Spleen (tissue), 11 donors: ENCODE data around the gene PLEKHN1. TPM values are rescaled to one million over a fixed set of nuclear protein-coding genes. Genes with fewer than 3 reads are reported as not detected.

Experiments
- DNase-seq: peaks from one replicate; pipeline ENCODE4 v3.0.0-alpha.2; 2020
- H3K27ac ChIP-seq, 8 donors: fragments of 200-600 bp; sonication (generic) in 7 of 8; 1 replicate in 4 of 8; 2 replicates in 4 of 8; pipeline versions ENCODE4 v1.5.0 to v1.8.0; 2016 to 2021; ENCODE audit warnings: inconsistent platforms in 4 of 8, mild to moderate bottlenecking in 4 of 8, moderate library complexity in 1 of 8
- H3K27me3 ChIP-seq, 7 donors: fragments of 200-600 bp; sonication (generic) in 6 of 7; replicated peaks in 1 of 7; 1 replicate in 4 of 7; 2 replicates in 3 of 7; pipeline versions ENCODE4 v1.5.0 to v1.8.0; 2016 to 2021; ENCODE audit warnings: inconsistent platforms in 3 of 7, mild to moderate bottlenecking in 1 of 7
- H3K36me3 ChIP-seq, 6 donors: fragments of 200-600 bp; sonication (generic) in 5 of 6; 1 replicate in 4 of 6; 2 replicates in 2 of 6; pipeline versions ENCODE4 v1.5.0 to v1.8.0; 2016 to 2021; ENCODE audit warnings: inconsistent platforms in 2 of 6
- H3K4me1 ChIP-seq, 6 donors: fragments of 200-600 bp; sonication (generic) in 5 of 6; 1 replicate in 3 of 6; 2 replicates in 3 of 6; pipeline versions ENCODE4 v1.5.0 to v1.8.0; 2016 to 2021; ENCODE audit warnings: inconsistent platforms in 3 of 6
- H3K4me3 ChIP-seq, 8 donors: fragments of 200-600 bp; sonication (generic) in 7 of 8; 1 replicate in 4 of 8; 2 replicates in 4 of 8; pipeline versions ENCODE4 v1.5.0 to v1.8.0; 2016 to 2021; ENCODE audit warnings: inconsistent platforms in 4 of 8, mild to moderate bottlenecking in 4 of 8, moderate library complexity in 2 of 8
- H3K9me3 ChIP-seq, 8 donors: fragments of 200-600 bp; sonication (generic) in 7 of 8; 1 replicate in 4 of 8; 2 replicates in 4 of 8; pipeline versions ENCODE4 v1.5.0 to v1.8.0; 2016 to 2021; ENCODE audit warnings: inconsistent platforms in 4 of 8
- CTCF ChIP-seq, 11 experiments: fragments of 200-600 bp in 7 of 11; fragments of 450-650 bp in 4 of 11; sonication (generic) in 4 of 11; IDR thresholded peaks in 8 of 11; conservative IDR thresholded peaks in 3 of 11; 1 replicate in 7 of 11; 2 replicates in 4 of 11; pipeline versions ENCODE4 v1.4.0 to v1.8.0; 2016 to 2021; ENCODE audit warnings: antibody characterized with exemption in 11 of 11, inconsistent platforms in 4 of 11, mild to moderate bottlenecking in 1 of 11
- POLR2A ChIP-seq, 3 donors: fragments of 450-650 bp; IDR thresholded peaks; one replicate each; pipeline ENCODE4 v1.5.1; 2017; ENCODE audit warnings: antibody characterized with exemption in 3 of 3, mild to moderate bottlenecking in 1 of 3
- POLR2AphosphoS5 ChIP-seq, 3 donors: sonication (generic); formaldehyde crosslinking; IDR thresholded peaks; one replicate each; pipeline ENCODE4 v1.5.1; 2017; ENCODE audit warnings: antibody characterized with exemption in 3 of 3
- WGBS, 5 donors: extraction: QIAGEN DNeasy Blood & Tissue Kit in 3 of 5; methylation state at CpG; one replicate each; pipeline versions ENCODE4 v1.1.5 to v1.1.7; 2013 to 2018; 5-methylcytosine and 5-hydroxymethylcytosine counted together
- intact Hi-C: fragments of 100-400 bp; cut with DNase I; formaldehyde crosslinking; loops from one replicate; pipeline ENCODE4 v1.15.0; 2023; ENCODE audit warnings: low total_unique reads
- polyA plus RNA-seq, 3 donors: library from polyadenylated mRNA; stranded (reverse); fragments of 200-250 nt; gene quantifications; one replicate each; pipeline ENCODE4 v1.2.1, GENCODE V29; 2013
- total RNA-seq, 7 donors: library from RNA; depleted of rRNA in 3 of 7; stranded (reverse); fragments of >200 nt in 3 of 7; fragmentation: NEBNext Ultra II Directional in 4 of 7; extraction: Animal tissue kit (Norgen Biotek cat#: 25700) in 4 of 7; gene quantifications; one replicate each; pipeline versions ENCODE4 v1.1.0 to v1.2.1, GENCODE V29; 2016 to 2021
- donor health status: healthy with polysubstance abuse.
- donor health status: DM: no; HTN: no; CAD: no; lungs with moderate emphysema.
- donor health status: DM: no; HTN: no; CAD: no.
- donor health status: Bipolar disorder and iron deficiency.
- donor health status: healthy.
- donor health status: DM: no; HTN: no; CAD: no.
- donor health status: DM: yes; HTN: yes; CAD: no.

Gene PLEKHN1
- total and polyA plus RNA-seq, 10 donors: 0.17 to 2.2 (median 0.95) TPM

GRCh38 chr1:921011-921837, 45.1 kb upstream of the PLEKHN1 start:
- TF ChIP-seq CTCF (IDR thresholded peaks at IDR 0.05 in 8 of 11, conservative IDR thresholded peaks at IDR 0.05 in 3 of 11) (peak in 9 of 11 experiments; percentile 25 to 72 (median 52)), POLR2AphosphoS5 (IDR thresholded peaks at IDR 0.05) (peak in 2 of 3 donors; percentile 46 to 66), POLR2A (IDR thresholded peaks at IDR 0.05) (no peak)
- Histone ChIP-seq H3K4me1 (peaks cover 21 to 81% (median 53%) of the 10 kb centered on the region in 6 donors), H3K4me3 (peak overlapping the region in 1 of 8 donors; percentile 34), H3K27me3 (peaks cover 0 to 100% (median 78%) of the 10 kb centered on the region in 7 donors), H3K27ac (no peak overlapping the region), H3K9me3 (no peaks in the 10 kb centered on the region), H3K36me3 (no peaks in the 10 kb centered on the region)
- no peak for DNase-seq
- WGBS, 5 donors: 26 to 37% (median 31%) methylated on average over 28 to 38 of the region's 38 CpGs
- intact Hi-C loops: no loop called here

GRCh38 chr1:923131-923990, 42.9 kb upstream of the PLEKHN1 start, which contains the start of gene SAMD11:
SAMD11 (plus strand) TSS chr1:923923; CDS start chr1:924432, 509 bp downstream.
- Histone ChIP-seq H3K4me3 (peak within 1 kb of the TSS; percentile 22 to 75 (median 53)), H3K4me1 (peaks cover 21 to 70% (median 51%) of the 10 kb centered on the region in 6 donors), H3K27ac (peak within 1 kb of the TSS in 4 of 8 donors; percentile 28 to 80 (median 62)), H3K27me3 (peaks cover 0 to 100% (median 95%) of the 10 kb centered on the region in 7 donors), H3K9me3 (no peaks in the 10 kb centered on the region), H3K36me3 (no peaks in the 10 kb centered on the region)
- 2 to 6% (median 3%) methylated on average over 23 to 72 of the region's 72 CpGs for WGBS, 5 donors
- DNase-seq: peak; percentile 88
- TF ChIP-seq CTCF (IDR thresholded peaks at IDR 0.05 in 8 of 11, conservative IDR thresholded peaks at IDR 0.05 in 3 of 11) (no peak), POLR2AphosphoS5 (IDR thresholded peaks at IDR 0.05) (peak in 2 of 3 donors; percentile 25 to 27)
- intact Hi-C loops: no loop called here

- H3K4me1 ChIP-seq: peaks cover 21 to 70% (median 51%) of the 10 kb centered on the region in 6 donors
- 0 to 2% (median 1%) methylated on average over 19 to 98 of the region's 98 CpGs for WGBS, 5 donors
- H3K4me3 ChIP-seq: peak overlapping the region; percentile 22 to 75 (median 53)
- intact Hi-C loops: no loop called here
- no peaks in the 10 kb centered on the region for H3K36me3 ChIP-seq
- no peak for DNase-seq
- peaks cover 0 to 100% (median 91%) of the 10 kb centered on the region in 7 donors for H3K27me3 ChIP-seq
- H3K9me3 ChIP-seq: no peaks in the 10 kb centered on the region
- TF ChIP-seq CTCF (IDR thresholded peaks at IDR 0.05 in 8 of 11, conservative IDR thresholded peaks at IDR 0.05 in 3 of 11) (no peak), POLR2A (IDR thresholded peaks at IDR 0.05) (no peak), POLR2AphosphoS5 (IDR thresholded peaks at IDR 0.05) (no peak)
- H3K27ac ChIP-seq: peak overlapping the region in 4 of 8 donors; percentile 28 to 80 (median 62)
These were observed 42.2 kb upstream of the PLEKHN1 start for GRCh38 chr1:923991-924655.
